Measurements from ENCODE around the gene COPA. TPM values are rescaled to one million over a fixed set of nuclear protein-coding genes. Genes with fewer than 3 reads are reported as not detected.
A peak's percentile ranks its signal among the peaks of the same experiment; 100 is the strongest.

The COPA gene
- total and polyA plus RNA-seq, 2 donors from 2014 or later: 50.1 to 160 TPM

DNA sequence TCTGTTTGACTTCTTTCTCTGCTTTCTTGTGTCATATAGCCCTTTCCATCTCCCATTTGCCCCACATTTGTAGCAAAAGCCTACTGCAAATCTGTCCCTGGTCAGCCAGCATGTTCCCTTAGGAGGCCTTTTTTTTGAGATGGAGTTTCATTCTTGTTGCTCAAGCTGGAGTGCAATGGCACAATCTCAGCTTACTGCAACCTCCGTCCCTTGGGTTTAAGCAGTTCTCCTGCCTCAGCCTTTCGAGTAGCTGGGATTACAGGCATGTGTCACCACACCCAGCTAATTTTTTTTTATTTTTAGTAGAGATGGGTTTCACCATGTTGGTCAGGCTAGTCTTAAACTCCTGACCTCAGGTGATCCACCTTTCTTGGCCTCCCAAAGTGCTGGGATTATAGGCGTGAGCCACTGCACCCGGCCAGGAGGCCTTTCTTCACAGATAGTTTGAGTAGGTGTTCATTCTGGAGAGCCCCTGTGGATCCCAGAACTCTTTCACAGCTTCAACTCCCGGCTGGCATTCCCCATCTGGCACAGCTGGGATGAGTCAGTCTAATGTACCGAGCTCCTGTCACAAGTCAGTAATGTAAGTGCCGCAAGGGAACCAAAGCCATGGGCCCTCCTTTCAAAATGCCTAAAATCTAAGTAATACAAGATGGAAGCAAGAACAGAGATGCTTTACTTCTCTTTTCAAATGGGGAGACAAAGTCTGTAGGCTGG, 14.4 kb upstream of the COPA start:
- peaks cover 21 to 50% (median 42%) of the 10 kb centered on the region in 3 donors for H3K36me3 ChIP-seq (ENCODE audit: control insufficient read depth in 2 of 3, insufficient read depth in 3 of 3, low read length in 3 of 3)
- intact Hi-C loops (cut with DNase I): no loop called here
- H3K9ac ChIP-seq (ENCODE audit: low read length in 3 of 3): no peak overlapping the region
- no peak for FAIRE-seq
- H3K27ac ChIP-seq (ENCODE audit: low read depth in 2 of 2, low read length in 2 of 2): no peak overlapping the region
- H3K4me3 ChIP-seq (ENCODE audit: low read length in 3 of 3): no peak overlapping the region
- no peaks in the 10 kb centered on the region for H3K4me1 ChIP-seq (ENCODE audit: control insufficient read depth in 2 of 3, insufficient read depth in 2 of 3, low read depth in 1 of 3, low read length in 3 of 3)
- H3K27me3 ChIP-seq (ENCODE audit: control insufficient read depth, insufficient read depth, low read length): no peaks in the 10 kb centered on the region
- no peaks in the 10 kb centered on the region for H3K9me3 ChIP-seq (ENCODE audit: control insufficient read depth in 2 of 3, insufficient read depth in 1 of 3, low read length in 3 of 3)
- DNase-seq: no peak
- TF ChIP-seq, protein P1, sequence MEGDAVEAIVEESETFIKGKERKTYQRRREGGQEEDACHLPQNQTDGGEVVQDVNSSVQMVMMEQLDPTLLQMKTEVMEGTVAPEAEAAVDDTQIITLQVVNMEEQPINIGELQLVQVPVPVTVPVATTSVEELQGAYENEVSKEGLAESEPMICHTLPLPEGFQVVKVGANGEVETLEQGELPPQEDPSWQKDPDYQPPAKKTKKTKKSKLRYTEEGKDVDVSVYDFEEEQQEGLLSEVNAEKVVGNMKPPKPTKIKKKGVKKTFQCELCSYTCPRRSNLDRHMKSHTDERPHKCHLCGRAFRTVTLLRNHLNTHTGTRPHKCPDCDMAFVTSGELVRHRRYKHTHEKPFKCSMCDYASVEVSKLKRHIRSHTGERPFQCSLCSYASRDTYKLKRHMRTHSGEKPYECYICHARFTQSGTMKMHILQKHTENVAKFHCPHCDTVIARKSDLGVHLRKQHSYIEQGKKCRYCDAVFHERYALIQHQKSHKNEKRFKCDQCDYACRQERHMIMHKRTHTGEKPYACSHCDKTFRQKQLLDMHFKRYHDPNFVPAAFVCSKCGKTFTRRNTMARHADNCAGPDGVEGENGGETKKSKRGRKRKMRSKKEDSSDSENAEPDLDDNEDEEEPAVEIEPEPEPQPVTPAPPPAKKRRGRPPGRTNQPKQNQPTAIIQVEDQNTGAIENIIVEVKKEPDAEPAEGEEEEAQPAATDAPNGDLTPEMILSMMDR (IDR thresholded peaks at IDR 0.05; ENCODE audit: borderline replicate concordance, extremely low read depth, insufficient read depth): no peak

DNA sequence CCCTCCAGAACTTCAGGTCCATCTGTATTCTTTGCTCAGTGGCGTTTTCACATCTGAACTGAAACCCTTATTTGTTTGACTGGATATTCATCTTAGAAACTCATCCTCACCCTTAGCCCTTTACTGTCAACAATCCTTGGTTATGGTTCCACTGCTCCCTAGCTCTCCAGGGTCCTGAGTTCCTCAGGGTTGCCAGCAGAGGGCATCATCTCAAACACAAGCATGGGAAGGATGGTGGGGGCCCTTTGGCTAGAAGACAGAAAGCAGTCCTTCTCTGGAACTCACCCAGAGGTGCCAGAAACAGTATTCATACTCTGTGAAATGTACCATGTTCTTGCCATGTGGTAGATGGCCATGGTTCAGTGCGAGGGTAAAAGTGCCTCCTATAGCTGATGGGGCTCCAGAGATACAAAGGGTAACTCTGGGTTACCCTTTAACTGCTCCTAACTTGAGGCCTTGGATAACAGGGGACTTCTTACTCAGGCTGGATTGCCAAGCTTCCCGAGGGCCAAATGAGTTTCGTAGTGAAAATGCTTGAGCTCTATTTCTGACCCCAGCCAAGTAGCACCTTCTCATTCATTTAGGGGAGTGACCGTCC, 11.4 kb upstream of the COPA start:
- DNase-seq (peak in 1 of 5 donors; percentile 18), FAIRE-seq (no peak)
- Histone ChIP-seq H3K36me3 (ENCODE audit: control insufficient read depth in 2 of 3, insufficient read depth in 3 of 3, low read length in 3 of 3) (peaks cover 30 to 69% (median 64%) of the 10 kb centered on the region in 3 donors), H3K4me3 (ENCODE audit: low read length in 3 of 3) (no peak overlapping the region), H3K4me1 (ENCODE audit: control insufficient read depth in 2 of 3, insufficient read depth in 2 of 3, low read depth in 1 of 3, low read length in 3 of 3) (no peaks in the 10 kb centered on the region), H3K9ac (ENCODE audit: low read length in 3 of 3) (no peak overlapping the region), H3K9me3 (ENCODE audit: control insufficient read depth in 2 of 3, insufficient read depth in 1 of 3, low read length in 3 of 3) (no peaks in the 10 kb centered on the region), H3K27ac (ENCODE audit: low read depth in 2 of 2, low read length in 2 of 2) (no peak overlapping the region), H3K27me3 (ENCODE audit: control insufficient read depth, insufficient read depth, low read length) (no peaks in the 10 kb centered on the region)
- intact Hi-C loops (cut with DNase I): no loop called here
- TF ChIP-seq, protein P1 (IDR thresholded peaks at IDR 0.05; ENCODE audit: borderline replicate concordance, extremely low read depth, insufficient read depth): peak; percentile 39

DNA sequence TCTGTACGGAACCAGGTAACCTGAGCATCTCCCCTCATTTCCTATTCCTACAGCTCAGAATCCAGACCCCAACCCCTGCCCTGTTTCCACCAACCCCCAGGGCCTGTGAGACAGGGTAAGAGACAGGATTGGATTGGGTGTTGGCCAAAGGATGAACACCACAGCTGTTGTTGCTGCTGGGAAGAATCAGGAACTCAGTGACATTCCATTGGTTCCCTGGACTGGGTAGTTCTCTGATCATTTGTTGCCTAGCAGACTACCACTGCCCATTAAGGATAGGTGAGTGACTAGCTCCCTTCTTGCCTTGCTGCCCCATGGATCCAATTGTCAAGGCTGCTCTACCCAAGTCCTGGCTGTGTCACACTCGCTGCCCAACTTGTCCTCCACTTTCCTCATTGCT, 10.2 kb upstream of the COPA start:
- intact Hi-C loops (cut with DNase I): no loop called here
- Histone ChIP-seq H3K4me1 (ENCODE audit: control insufficient read depth in 2 of 3, insufficient read depth in 2 of 3, low read depth in 1 of 3, low read length in 3 of 3) (no peaks in the 10 kb centered on the region), H3K9ac (ENCODE audit: low read length in 3 of 3) (no peak overlapping the region), H3K27me3 (ENCODE audit: control insufficient read depth, insufficient read depth, low read length) (no peaks in the 10 kb centered on the region), H3K9me3 (ENCODE audit: control insufficient read depth in 2 of 3, insufficient read depth in 1 of 3, low read length in 3 of 3) (no peaks in the 10 kb centered on the region), H3K36me3 (ENCODE audit: control insufficient read depth in 2 of 3, insufficient read depth in 3 of 3, low read length in 3 of 3) (peaks cover 31 to 71% (median 69%) of the 10 kb centered on the region in 3 donors), H3K27ac (ENCODE audit: low read depth in 2 of 2, low read length in 2 of 2) (no peak overlapping the region), H3K4me3 (ENCODE audit: low read length in 3 of 3) (no peak overlapping the region)
- TF ChIP-seq, protein P1 (IDR thresholded peaks at IDR 0.05; ENCODE audit: borderline replicate concordance, extremely low read depth, insufficient read depth): no peak
- FAIRE-seq: no peak
- no peak for DNase-seq
